ENCODE measurements around the gene JADE2. TPM values are rescaled to one million over a fixed set of nuclear protein-coding genes. Genes with fewer than 3 reads are reported as not detected.

The JADE2 gene
- total RNA-seq, 1 donor = 38.8 TPM

GRCh38 chr5:134503088-134503936 lies 22.2 kb upstream of the JADE2 start:
- TF ChIP-seq CTCF (IDR thresholded peaks at IDR 0.05; ENCODE audit: insufficient read depth, low read length) = no peak
- no peak overlapping the region for H3K4me3 ChIP-seq (ENCODE audit: low read depth, low read length)
- DNase-seq (ENCODE audit: low read depth) = peak; percentile 98

DNA sequence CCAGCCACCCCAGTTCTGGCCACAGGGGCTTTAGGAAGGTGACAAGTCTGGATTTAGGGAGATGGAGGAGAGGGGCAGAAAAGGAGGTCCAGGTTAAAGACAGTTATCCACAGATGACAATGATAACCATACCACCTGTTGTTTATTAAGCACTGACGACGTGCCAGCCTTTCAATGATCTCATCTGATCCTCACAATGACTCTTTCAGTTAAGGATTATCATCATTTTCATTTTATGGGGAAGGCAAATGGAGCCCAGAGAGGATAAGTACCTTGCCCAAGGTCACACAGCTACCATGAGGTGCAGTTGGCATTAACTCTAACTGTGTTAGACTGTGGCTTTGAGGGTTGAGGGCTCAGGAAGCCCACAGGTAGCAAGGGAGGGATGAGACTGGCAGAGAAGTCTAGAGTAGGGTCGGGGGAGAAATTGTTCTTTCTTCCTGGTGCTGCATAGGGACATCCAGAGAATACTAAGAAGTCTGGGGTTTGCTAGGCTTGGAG lies 21.5 kb upstream of the JADE2 start:
- TF ChIP-seq CTCF (IDR thresholded peaks at IDR 0.05; ENCODE audit: insufficient read depth, low read length) = no peak
- DNase-seq (ENCODE audit: low read depth) = peak; percentile 50
- H3K4me3 ChIP-seq (ENCODE audit: low read depth, low read length) = no peak overlapping the region

GRCh38 chr5:134504629-134505300 lies 20.7 kb upstream of the JADE2 start:
- no peak overlapping the region for H3K4me3 ChIP-seq (ENCODE audit: low read depth, low read length)
- no peak for TF ChIP-seq CTCF (IDR thresholded peaks at IDR 0.05; ENCODE audit: insufficient read depth, low read length)
- DNase-seq (ENCODE audit: low read depth) = no peak

- DNase-seq (ENCODE audit: low read depth) = no peak
- H3K4me3 ChIP-seq (ENCODE audit: low read depth, low read length) = no peak overlapping the region
- no peak for TF ChIP-seq CTCF (IDR thresholded peaks at IDR 0.05; ENCODE audit: insufficient read depth, low read length)
These were observed 19.1 kb upstream of the JADE2 start for GRCh38 chr5:134506054-134507039.

GRCh38 chr5:134507452-134507851 lies 18.0 kb upstream of the JADE2 start:
- no peak for TF ChIP-seq CTCF (IDR thresholded peaks at IDR 0.05; ENCODE audit: insufficient read depth, low read length)
- no peak for DNase-seq (ENCODE audit: low read depth)
- H3K4me3 ChIP-seq (ENCODE audit: low read depth, low read length) = no peak overlapping the region

DNA sequence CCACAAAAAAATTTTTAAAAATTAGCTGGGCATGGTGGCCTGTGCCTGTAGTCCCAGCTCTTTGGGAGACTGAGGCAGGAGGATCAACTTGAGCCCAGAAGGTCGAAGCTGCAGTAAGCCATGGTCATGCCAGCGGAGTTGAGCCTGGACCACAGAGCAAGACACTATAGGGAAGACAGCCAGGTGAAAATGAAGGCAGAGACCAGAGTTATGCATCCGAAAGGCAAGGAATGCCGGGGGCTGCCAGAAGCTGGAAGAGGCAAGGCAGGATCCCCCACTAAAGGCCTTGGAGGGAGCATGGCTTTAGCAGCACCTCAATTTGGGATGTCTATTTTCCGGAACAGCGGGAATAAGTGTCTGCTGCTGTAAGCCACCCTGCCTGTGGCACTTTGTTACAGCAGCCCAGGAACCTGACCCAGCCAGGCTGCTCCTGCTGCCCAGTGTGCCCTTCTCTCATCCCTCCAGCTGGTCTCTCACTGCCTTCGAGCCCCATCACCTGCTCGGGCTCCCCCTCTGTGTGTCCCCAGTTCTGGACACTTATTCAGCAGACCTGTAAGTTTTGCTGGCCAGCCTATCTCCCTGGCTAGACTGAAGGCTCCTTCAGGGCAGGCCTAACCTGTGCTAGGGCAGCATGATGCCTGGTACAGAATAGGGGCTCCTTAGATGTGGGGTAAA lies 16.8 kb upstream of the JADE2 start:
- no peak for TF ChIP-seq CTCF (IDR thresholded peaks at IDR 0.05; ENCODE audit: insufficient read depth, low read length)
- DNase-seq (ENCODE audit: low read depth) = no peak
- H3K4me3 ChIP-seq (ENCODE audit: low read depth, low read length) = no peak overlapping the region
